ENCODE results near the gene SUN1. TPM values are rescaled to one million over a fixed set of nuclear protein-coding genes. Genes with fewer than 3 reads are reported as not detected.

SUN1 gene
- total RNA-seq, 1 experiment from 2014 or later, result 158 TPM

DNA sequence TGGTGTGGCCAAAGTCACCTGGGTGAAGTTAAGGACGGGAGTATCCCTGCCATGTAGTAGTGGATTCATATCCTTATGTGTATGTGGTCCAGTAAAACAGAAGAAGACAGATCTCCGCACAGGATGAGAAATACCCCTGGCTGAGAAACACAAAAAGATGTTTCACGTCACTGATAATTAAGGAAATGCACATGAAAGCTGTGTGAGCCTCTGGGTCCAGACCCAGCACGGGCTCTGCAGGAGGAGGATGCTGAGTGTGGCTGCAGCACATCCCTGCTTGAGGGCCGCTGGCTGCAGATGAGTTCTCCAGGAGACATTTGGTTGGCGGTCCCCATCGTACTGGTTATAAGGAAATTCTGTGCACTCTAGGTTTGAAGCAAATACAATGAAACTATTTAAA, 8.2 kb upstream of the SUN1 start:
- CTCF ChIA-PET, result interaction anchor here (0.7 to 2.4 kb wide), 2 partner anchors 13 to 254 kb away, joined by 6 to 15 read pairs; no protein-coding TSS in a partner anchor
- Mint-ChIP-seq H3K4me1 (peaks cover 64% of the 10 kb centered on the region), H3K27ac (peak overlapping the region; percentile 12; the same call in 1 of the 2 replicates), H3K36me3 (peaks cover 9% of the 10 kb centered on the region; the same call in 1 of the 2 replicates), H3K9me3 (no peaks in the 10 kb centered on the region), H3K27me3 (ENCODE audit: low read depth) (no peaks in the 10 kb centered on the region), H3K4me3 (no peak overlapping the region)
- ATAC-seq, result no peak
- TF ChIP-seq GABPB1 (CRISPR knock-in tag; IDR thresholded peaks at IDR 0.05), result no peak
- TF ChIP-seq ZNF671 (CRISPR knock-in tag; IDR thresholded peaks at IDR 0.05), result no peak
- TF ChIP-seq, protein P1, sequence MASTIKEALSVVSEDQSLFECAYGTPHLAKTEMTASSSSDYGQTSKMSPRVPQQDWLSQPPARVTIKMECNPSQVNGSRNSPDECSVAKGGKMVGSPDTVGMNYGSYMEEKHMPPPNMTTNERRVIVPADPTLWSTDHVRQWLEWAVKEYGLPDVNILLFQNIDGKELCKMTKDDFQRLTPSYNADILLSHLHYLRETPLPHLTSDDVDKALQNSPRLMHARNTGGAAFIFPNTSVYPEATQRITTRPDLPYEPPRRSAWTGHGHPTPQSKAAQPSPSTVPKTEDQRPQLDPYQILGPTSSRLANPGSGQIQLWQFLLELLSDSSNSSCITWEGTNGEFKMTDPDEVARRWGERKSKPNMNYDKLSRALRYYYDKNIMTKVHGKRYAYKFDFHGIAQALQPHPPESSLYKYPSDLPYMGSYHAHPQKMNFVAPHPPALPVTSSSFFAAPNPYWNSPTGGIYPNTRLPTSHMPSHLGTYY (CRISPR knock-in tag; IDR thresholded peaks at IDR 0.05), result no peak
- no peak for TF ChIP-seq MXD4 (CRISPR knock-in tag; IDR thresholded peaks at IDR 0.05; ENCODE audit: borderline replicate concordance)
- no peak for TF ChIP-seq SP1 (CRISPR knock-in tag; conservative IDR thresholded peaks at IDR 0.05)
- no peak for TF ChIP-seq FOXP1 (CRISPR knock-in tag; IDR thresholded peaks at IDR 0.05; ENCODE audit: borderline replicate concordance)
- no peak for TF ChIP-seq NR3C1 (CRISPR knock-in tag; conservative IDR thresholded peaks at IDR 0.05; ENCODE audit: low read depth)
- no peak for TF ChIP-seq KAT7 (CRISPR knock-in tag; IDR thresholded peaks at IDR 0.05; ENCODE audit: borderline replicate concordance)
- no peak for TF ChIP-seq ZNF396 (CRISPR knock-in tag; IDR thresholded peaks at IDR 0.05; ENCODE audit: borderline replicate concordance)
- TF ChIP-seq CREB1 (CRISPR knock-in tag; IDR thresholded peaks at IDR 0.05), result no peak
- TF ChIP-seq ZNF232 (CRISPR knock-in tag; IDR thresholded peaks at IDR 0.05), result no peak
- TF ChIP-seq ATF1 (CRISPR knock-in tag; IDR thresholded peaks at IDR 0.05), result no peak
- POLR2A ChIA-PET, result no interaction called here
- no peak for DNase-seq (ENCODE audit: low spot score)

- ATAC-seq, result no peak
- POLR2A ChIA-PET, result no interaction called here
Measured at GRCh38 chr7:824664-825063, 7.6 kb upstream of the SUN1 start.

DNA sequence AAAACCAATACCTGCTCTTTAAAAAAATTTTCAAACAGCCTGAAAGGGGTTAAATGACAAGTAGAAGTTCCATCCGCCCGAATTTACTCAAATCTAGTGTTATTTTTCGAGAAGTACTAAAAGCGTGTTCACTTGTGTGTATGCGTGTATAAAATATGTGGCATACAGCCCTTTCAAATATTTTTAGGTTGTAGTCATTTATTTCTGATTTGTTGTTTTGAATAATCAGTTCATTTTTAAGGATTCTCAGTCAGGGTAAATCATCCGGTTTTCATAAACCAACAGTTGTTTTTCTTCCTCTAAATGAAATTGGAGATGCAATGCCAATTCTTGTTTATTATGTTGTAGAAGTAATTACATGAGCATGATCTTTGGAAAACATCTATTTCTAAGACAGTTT, 6.9 kb upstream of the SUN1 start:
- Mint-ChIP-seq H3K4me1 (peaks cover 63% of the 10 kb centered on the region), H3K4me3 (no peak overlapping the region), H3K27ac (peak overlapping the region; percentile 77), H3K36me3 (peaks cover 5% of the 10 kb centered on the region; the same call in 1 of the 2 replicates), H3K9me3 (no peaks in the 10 kb centered on the region), H3K27me3 (ENCODE audit: low read depth) (no peaks in the 10 kb centered on the region)
- DNase-seq (ENCODE audit: low spot score) (no peak), ATAC-seq (no peak)
- ChIA-PET CTCF (interaction anchor here (1.3 to 1.5 kb wide), 2 partner anchors 11 to 47 kb away, joined by 3 to 4 read pairs; no protein-coding TSS in a partner anchor), POLR2A (no interaction called here)
- TF ChIP-seq RELA (CRISPR knock-in tag; IDR thresholded peaks at IDR 0.05; ENCODE audit: borderline replicate concordance) (no peak), PRRX2 (CRISPR knock-in tag; IDR thresholded peaks at IDR 0.05) (no peak), AR (CRISPR knock-in tag; IDR thresholded peaks at IDR 0.05) (no peak), KAT7 (CRISPR knock-in tag; IDR thresholded peaks at IDR 0.05; ENCODE audit: borderline replicate concordance) (no peak), ATF1 (CRISPR knock-in tag; IDR thresholded peaks at IDR 0.05) (no peak), ARID4B (CRISPR knock-in tag; IDR thresholded peaks at IDR 0.05; ENCODE audit: borderline replicate concordance) (no peak), CREB1 (CRISPR knock-in tag; IDR thresholded peaks at IDR 0.05) (no peak)

More at GRCh38 chr7:824664-825063, 7.6 kb upstream of the SUN1 start:
- Mint-ChIP-seq H3K27me3 (ENCODE audit: low read depth) (no peaks in the 10 kb centered on the region), H3K27ac (0 out of 2 replicates have a peak overlapping the region, but pooled peaks have one; percentile 29), H3K36me3 (peaks cover 5% of the 10 kb centered on the region; the same call in 1 of the 2 replicates), H3K4me1 (peaks cover 61% of the 10 kb centered on the region), H3K4me3 (no peak overlapping the region), H3K9me3 (no peaks in the 10 kb centered on the region)
- TF ChIP-seq ZNF396 (CRISPR knock-in tag; IDR thresholded peaks at IDR 0.05; ENCODE audit: borderline replicate concordance) (no peak), ZNF423 (CRISPR knock-in tag; IDR thresholded peaks at IDR 0.05) (no peak), AR (CRISPR knock-in tag; IDR thresholded peaks at IDR 0.05) (no peak), RORB (CRISPR knock-in tag; IDR thresholded peaks at IDR 0.05) (no peak), ZNF263 (CRISPR knock-in tag; IDR thresholded peaks at IDR 0.05; ENCODE audit: low read depth) (no peak)
- CTCF ChIA-PET, result interaction anchor here (0.7 to 2.4 kb wide), 3 partner anchors 12 to 255 kb away, joined by 3 to 15 read pairs (median 6); no protein-coding TSS in a partner anchor
- no peak for DNase-seq (ENCODE audit: low spot score)
